ENCODE data around the gene HOXC6. TPM values are rescaled to one million over a fixed set of nuclear protein-coding genes. Genes with fewer than 3 reads are reported as not detected.

Gene HOXC6
- total and polyA plus RNA-seq, 2 experiments from 2014 or later = not detected

DNA sequence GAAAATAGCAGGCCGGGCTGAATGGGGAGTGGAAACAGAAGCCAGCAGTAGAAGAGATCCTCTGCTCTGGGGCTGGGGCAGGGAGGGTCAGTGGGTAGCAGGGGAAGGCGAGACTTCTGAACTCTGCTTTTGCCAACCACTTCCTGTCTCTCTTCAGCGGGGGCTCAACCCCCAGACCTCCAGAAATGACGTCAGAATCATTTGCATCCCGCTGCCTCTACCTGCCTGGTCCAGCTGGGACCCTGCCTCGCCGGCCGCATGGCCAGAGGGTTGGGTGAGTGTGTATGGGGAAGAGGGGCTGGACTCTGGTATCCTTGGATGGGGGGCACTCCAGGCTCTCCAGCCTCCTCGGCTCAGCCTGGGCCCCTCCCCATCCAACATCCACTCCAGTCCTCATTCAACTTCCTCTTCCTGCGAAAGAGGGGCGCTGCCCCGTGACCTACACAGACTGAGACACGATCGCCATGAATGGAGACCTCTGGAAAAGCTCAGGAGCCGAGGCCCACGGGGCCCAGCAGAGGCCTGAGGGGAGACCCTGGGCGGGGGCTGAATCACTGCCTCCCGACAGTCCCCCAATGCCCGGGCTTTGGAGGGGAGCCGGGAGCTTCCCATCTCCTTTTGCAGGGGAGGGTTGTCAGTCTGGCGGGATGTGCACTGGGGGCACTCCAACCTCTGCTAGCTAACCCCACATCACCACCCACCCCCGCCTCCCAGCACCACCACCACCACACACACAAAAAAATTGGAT is 24.9 kb downstream of the HOXC6 start:
- no peaks in the 10 kb centered on the region for H3K36me3 Mint-ChIP-seq (ENCODE audit: low read depth)
- Histone ChIP-seq H2AFZ (peak overlapping the region; percentile 28; the same call in 1 of the 2 replicates), H3K27me3 (ENCODE audit: insufficient read depth) (peaks cover 100% of the 10 kb centered on the region), H3K4me3 (peak overlapping the region; percentile 53), H4K20me1 (replicated peaks; ENCODE audit: insufficient read depth) (peaks cover 40% of the 10 kb centered on the region), H3K36me3 (ENCODE audit: insufficient read depth) (peaks cover 3% of the 10 kb centered on the region; the same call in 1 of the 2 replicates), H3K9me2 (ENCODE audit: insufficient read depth) (no peaks in the 10 kb centered on the region), H3K4me1 (ENCODE audit: insufficient read depth) (peaks cover 91% of the 10 kb centered on the region), H3K4me2 (peak overlapping the region; percentile 82), H3F3A (replicated peaks; ENCODE audit: low read depth) (peaks cover 52% of the 10 kb centered on the region), H3K79me2 (replicated peaks; ENCODE audit: insufficient read depth) (no peaks in the 10 kb centered on the region), H3K27ac (ENCODE audit: low read depth) (no peak overlapping the region)
- H3K27me3 Mint-ChIP-seq (ENCODE audit: insufficient read depth, low read depth, poor library complexity) = peaks cover 99% of the 10 kb centered on the region
- DNase-seq (ENCODE audit: low spot score) (no peak), ATAC-seq (peak; percentile 5; the same call in 2 of the 3 replicates)
- peak overlapping the region; percentile 61 for H3K4me3 Mint-ChIP-seq
- H3K4me1 Mint-ChIP-seq = peaks cover 43% of the 10 kb centered on the region
- H3K9me3 Mint-ChIP-seq = no peaks in the 10 kb centered on the region; the same call in 2 of the 3 replicates
- H3K27ac Mint-ChIP-seq = no peak overlapping the region
- TF ChIP-seq EZH2 (IDR thresholded peaks at IDR 0.05; ENCODE audit: low read depth, unreplicated experiment) = peak; percentile 62
- no peak for TF ChIP-seq STAT1 (IDR thresholded peaks at IDR 0.05; ENCODE audit: unreplicated experiment)
- 0 out of 2 replicates have a peak, but pooled peaks have one; percentile 65 for TF ChIP-seq CREB1 (CRISPR knock-in tag; IDR thresholded peaks at IDR 0.05; ENCODE audit: low read depth)

DNA sequence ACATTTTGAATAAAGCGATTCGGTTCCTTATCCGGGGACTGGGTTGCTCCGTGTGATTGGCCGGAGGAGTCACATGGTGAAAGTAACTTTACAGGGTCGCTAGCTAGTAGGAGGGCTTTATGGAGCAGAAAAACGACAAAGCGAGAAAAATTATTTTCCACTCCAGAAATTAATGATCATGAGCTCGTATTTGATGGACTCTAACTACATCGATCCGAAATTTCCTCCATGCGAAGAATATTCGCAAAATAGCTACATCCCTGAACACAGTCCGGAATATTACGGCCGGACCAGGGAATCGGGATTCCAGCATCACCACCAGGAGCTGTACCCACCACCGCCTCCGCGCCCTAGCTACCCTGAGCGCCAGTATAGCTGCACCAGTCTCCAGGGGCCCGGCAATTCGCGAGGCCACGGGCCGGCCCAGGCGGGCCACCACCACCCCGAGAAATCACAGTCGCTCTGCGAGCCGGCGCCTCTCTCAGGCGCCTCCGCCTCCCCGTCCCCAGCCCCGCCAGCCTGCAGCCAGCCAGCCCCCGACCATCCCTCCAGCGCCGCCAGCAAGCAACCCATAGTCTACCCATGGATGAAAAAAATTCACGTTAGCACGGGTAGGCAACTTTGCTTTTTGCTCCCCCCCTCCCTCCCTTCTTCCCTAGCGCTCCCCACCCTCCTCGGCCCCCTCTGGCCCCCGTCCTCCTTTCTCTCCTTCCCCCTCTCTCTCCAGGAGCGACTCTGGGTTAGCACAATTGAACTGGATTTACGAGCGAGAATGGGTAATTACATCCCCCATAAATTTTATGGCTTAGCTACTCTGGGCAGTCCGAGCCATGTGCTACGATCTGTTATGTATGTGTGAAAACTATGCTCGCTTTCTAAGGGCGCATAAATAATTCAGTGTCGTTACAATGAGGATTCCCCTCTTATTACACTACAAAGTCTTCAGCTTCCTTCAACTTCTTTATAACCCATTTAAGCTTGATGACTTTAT is 25.8 kb downstream of the HOXC6 start, which contains the start of gene HOXC4:
TSS of gene HOXC4 (plus strand) at position 85 of the 991 bp plus-strand sequence. CDS start at position 173, 88 bp downstream.
- H3K4me1 ChIP-seq (ENCODE audit: insufficient read depth) = peaks cover 94% of the 10 kb centered on the region
- H3K27ac ChIP-seq (ENCODE audit: low read depth) = no peak within 1 kb of the TSS
- no peaks in the 10 kb centered on the region for H3K36me3 Mint-ChIP-seq (ENCODE audit: low read depth)
- H2AFZ ChIP-seq = peak within 1 kb of the TSS; percentile 28; the same call in 1 of the 2 replicates
- no peaks in the 10 kb centered on the region for H3K9me2 ChIP-seq (ENCODE audit: insufficient read depth)
- ATAC-seq = peak; percentile 19
- peaks cover 53% of the 10 kb centered on the region for H3F3A ChIP-seq (replicated peaks; ENCODE audit: low read depth)
- H3K4me3 ChIP-seq = peak within 1 kb of the TSS; percentile 53
- peaks cover 100% of the 10 kb centered on the region for H3K27me3 ChIP-seq (ENCODE audit: insufficient read depth)
- H3K36me3 ChIP-seq (ENCODE audit: insufficient read depth) = no peaks in the 10 kb centered on the region
- peak within 1 kb of the TSS; percentile 82 for H3K4me2 ChIP-seq
- peaks cover 99% of the 10 kb centered on the region for H3K27me3 Mint-ChIP-seq (ENCODE audit: insufficient read depth, low read depth, poor library complexity)
- peaks cover 52% of the 10 kb centered on the region for H3K4me1 Mint-ChIP-seq
- H3K27ac Mint-ChIP-seq = no peak within 1 kb of the TSS
- H4K20me1 ChIP-seq (replicated peaks; ENCODE audit: insufficient read depth) = peaks cover 32% of the 10 kb centered on the region
- TF ChIP-seq JUNB (IDR thresholded peaks at IDR 0.05; ENCODE audit: unreplicated experiment) = no peak
- TF ChIP-seq EZH2 (IDR thresholded peaks at IDR 0.05; ENCODE audit: low read depth, unreplicated experiment) = peak; percentile 98
- peak; percentile 90 for TF ChIP-seq EZH2phosphoT487 (IDR thresholded peaks at IDR 0.05; ENCODE audit: unreplicated experiment)
- TF ChIP-seq ZNF331 (CRISPR knock-in tag; IDR thresholded peaks at IDR 0.05; ENCODE audit: low read depth) = no peak
- TF ChIP-seq, protein P1, sequence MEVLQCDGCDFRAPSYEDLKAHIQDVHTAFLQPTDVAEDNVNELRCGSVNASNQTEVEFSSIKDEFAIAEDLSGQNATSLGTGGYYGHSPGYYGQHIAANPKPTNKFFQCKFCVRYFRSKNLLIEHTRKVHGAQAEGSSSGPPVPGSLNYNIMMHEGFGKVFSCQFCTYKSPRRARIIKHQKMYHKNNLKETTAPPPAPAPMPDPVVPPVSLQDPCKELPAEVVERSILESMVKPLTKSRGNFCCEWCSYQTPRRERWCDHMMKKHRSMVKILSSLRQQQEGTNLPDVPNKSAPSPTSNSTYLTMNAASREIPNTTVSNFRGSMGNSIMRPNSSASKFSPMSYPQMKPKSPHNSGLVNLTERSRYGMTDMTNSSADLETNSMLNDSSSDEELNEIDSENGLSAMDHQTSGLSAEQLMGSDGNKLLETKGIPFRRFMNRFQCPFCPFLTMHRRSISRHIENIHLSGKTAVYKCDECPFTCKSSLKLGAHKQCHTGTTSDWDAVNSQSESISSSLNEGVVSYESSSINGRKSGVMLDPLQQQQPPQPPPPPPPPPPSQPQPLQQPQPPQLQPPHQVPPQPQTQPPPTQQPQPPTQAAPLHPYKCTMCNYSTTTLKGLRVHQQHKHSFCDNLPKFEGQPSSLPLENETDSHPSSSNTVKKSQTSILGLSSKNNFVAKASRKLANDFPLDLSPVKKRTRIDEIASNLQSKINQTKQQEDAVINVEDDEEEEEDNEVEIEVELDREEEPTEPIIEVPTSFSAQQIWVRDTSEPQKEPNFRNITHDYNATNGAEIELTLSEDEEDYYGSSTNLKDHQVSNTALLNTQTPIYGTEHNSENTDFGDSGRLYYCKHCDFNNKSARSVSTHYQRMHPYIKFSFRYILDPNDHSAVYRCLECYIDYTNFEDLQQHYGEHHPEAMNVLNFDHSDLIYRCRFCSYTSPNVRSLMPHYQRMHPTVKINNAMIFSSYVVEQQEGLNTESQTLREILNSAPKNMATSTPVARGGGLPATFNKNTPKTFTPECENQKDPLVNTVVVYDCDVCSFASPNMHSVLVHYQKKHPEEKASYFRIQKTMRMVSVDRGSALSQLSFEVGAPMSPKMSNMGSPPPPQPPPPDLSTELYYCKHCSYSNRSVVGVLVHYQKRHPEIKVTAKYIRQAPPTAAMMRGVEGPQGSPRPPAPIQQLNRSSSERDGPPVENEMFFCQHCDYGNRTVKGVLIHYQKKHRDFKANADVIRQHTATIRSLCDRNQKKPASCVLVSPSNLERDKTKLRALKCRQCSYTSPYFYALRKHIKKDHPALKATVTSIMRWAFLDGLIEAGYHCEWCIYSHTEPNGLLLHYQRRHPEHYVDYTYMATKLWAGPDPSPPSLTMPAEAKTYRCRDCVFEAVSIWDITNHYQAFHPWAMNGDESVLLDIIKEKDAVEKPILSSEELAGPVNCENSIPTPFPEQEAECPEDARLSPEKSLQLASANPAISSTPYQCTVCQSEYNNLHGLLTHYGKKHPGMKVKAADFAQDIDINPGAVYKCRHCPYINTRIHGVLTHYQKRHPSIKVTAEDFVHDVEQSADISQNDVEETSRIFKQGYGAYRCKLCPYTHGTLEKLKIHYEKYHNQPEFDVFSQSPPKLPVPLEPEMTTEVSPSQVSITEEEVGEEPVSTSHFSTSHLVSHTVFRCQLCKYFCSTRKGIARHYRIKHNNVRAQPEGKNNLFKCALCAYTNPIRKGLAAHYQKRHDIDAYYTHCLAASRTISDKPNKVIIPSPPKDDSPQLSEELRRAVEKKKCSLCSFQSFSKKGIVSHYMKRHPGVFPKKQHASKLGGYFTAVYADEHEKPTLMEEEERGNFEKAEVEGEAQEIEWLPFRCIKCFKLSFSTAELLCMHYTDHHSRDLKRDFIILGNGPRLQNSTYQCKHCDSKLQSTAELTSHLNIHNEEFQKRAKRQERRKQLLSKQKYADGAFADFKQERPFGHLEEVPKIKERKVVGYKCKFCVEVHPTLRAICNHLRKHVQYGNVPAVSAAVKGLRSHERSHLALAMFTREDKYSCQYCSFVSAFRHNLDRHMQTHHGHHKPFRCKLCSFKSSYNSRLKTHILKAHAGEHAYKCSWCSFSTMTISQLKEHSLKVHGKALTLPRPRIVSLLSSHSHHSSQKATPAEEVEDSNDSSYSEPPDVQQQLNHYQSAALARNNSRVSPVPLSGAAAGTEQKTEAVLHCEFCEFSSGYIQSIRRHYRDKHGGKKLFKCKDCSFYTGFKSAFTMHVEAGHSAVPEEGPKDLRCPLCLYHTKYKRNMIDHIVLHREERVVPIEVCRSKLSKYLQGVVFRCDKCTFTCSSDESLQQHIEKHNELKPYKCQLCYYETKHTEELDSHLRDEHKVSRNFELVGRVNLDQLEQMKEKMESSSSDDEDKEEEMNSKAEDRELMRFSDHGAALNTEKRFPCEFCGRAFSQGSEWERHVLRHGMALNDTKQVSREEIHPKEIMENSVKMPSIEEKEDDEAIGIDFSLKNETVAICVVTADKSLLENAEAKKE (CRISPR knock-in tag; IDR thresholded peaks at IDR 0.05) = no peak
- no peaks in the 10 kb centered on the region for H3K79me2 ChIP-seq (replicated peaks; ENCODE audit: insufficient read depth)
- no peaks in the 10 kb centered on the region; the same call in 1 of the 3 replicates for H3K9me3 Mint-ChIP-seq
- H3K4me3 Mint-ChIP-seq = peak within 1 kb of the TSS; percentile 61
- DNase-seq (ENCODE audit: low spot score) = no peak

All from GM23338 (cell line).